ENCODE results near the gene EIF4G3.

- TF ChIP-seq CTCF (IDR thresholded peaks at IDR 0.05) = no peak
- no peak for TF ChIP-seq EZH2 (IDR thresholded peaks at IDR 0.05; ENCODE audit: borderline replicate concordance, insufficient read depth, low read depth, low read length, poor library complexity, severe bottlenecking)
Measured at GRCh38 chr1:21168444-21168843, 8.3 kb downstream of the EIF4G3 start.
